H7 (cell line): ENCODE data around the gene SEC14L1. TPM values are rescaled to one million over a fixed set of nuclear protein-coding genes. Genes with fewer than 3 reads are reported as not detected.
"Not testable (repeated sequence)": the region's sequence is repeated elsewhere in the genome, so short reads cannot be mapped to it uniquely, and the experiment has no call there.

Source experiments
- DNase-seq: peaks from one replicate; pipeline ENCODE4 v3.0.0; 2012
- H3K27me3 ChIP-seq: 2 replicates; pipeline ENCODE4 v1.6.0; 2011; ENCODE audit warnings: mild to moderate bottlenecking, low read length; ENCODE audit not compliant: control insufficient read depth, insufficient read depth
- H3K36me3 ChIP-seq: replicated peaks from 2 replicates; pipeline ENCODE4 v1.5.1; 2011; ENCODE audit warnings: low read length; ENCODE audit not compliant: control insufficient read depth, insufficient read depth
- H3K4me3 ChIP-seq: 2 replicates; pipeline ENCODE4 v1.5.1; 2011; ENCODE audit warnings: low read depth, mild to moderate bottlenecking, control low read depth, low read length, moderate library complexity; ENCODE audit not compliant: insufficient read depth
- total RNA-seq: library from RNA; depleted of rRNA; stranded (reverse); fragments of >200 nt; shearing (Covaris generic); gene quantifications from 2 replicates; pipeline ENCODE4 v1.2.3, GENCODE V29; 2014

The SEC14L1 gene
- total RNA-seq, 1 experiment from 2014 or later = 45.9 TPM

DNA sequence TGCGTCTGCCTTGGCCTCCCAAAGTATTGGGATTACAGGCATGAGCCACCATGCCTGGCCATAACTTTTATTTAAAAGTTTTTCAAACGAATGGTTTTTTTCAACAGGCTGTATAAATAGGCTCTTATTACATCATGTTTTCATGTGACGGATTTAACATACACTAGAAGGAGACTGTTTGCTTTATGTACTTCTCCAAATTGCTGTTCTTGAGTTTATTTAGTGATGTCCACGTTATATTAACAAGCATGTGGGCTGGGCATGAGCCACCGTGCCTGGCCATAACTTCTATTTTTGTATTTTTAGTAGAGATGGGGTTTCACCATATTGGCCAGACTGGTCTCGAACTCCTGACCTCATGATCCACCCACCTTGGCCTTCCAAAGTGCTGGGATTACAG is 17.0 kb downstream of the SEC14L1 start:
- H3K4me3 ChIP-seq, H3K27me3 ChIP-seq, DNase-seq, H3K36me3 ChIP-seq: not testable (repeated sequence)

DNA sequence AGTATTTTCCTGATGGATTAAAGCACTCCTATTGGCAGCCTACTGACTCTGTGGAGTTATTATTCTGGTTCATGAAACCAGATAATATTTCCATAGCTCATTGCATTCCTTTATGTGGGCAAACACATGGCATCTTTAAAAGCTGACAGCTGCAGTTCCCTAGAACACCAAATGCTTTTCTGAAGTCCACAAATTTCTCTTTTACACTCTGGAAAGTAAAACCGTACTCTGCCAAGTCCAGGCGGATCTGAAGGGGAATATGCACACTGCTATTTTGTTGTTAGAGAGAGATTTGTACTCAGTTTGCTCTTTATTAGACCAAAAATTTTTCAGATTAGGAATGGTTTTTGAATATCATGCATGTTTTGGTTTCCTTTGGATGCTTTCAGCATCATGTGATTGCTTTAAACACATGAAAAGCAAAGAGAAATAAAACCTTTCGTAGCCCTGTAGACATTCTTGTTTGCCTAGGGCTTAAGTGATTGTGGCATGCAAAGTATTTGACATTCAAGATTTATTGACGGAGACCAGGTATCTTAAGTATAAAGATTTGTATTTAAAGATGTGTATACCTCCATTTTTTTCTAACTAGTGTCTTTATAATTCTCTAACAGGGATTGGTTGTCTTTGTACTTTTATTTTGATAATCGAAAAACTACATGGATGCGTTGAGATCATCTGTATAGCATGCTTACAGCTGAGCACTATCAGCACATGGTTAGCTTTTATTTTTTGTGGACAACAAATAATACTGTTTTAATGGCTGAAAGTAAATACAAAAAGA is 19.5 kb downstream of the SEC14L1 start:
- no peak overlapping the region for H3K4me3 ChIP-seq
- no peaks in the 10 kb centered on the region for H3K36me3 ChIP-seq
- no peaks in the 10 kb centered on the region for H3K27me3 ChIP-seq
- no peak for DNase-seq

DNA sequence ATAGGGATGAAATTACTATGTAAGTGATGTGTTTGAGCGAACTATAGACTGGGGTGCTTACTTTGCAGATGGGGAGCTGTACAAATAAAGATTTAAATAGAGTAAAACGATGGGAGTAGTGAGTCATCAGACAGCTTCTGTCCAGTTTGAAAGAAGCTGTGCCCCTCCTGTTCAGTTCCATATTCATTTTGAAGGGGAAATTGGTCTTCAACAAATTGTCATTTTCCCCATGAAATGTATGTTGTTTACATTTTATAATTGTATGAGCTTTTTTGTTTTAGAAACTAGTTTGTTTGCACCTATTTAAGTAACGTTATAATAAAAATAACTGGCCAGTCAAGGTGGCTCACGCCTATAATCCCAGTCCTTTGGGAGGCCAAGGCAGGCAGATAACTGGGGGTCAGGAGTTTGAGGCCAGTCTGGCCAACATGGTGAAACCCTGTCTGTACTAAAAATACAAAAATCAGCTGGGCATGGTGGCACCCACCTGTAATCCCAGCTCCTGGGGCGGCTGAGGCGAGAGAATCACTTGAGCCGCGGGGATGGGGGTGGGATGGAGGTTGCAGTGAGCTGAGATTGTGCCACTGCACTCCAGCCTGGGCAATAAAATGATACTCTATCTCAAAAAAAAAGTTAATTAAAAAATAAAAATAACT is 20.2 kb downstream of the SEC14L1 start:
- H3K27me3 ChIP-seq = no peaks in the 10 kb centered on the region

DNA sequence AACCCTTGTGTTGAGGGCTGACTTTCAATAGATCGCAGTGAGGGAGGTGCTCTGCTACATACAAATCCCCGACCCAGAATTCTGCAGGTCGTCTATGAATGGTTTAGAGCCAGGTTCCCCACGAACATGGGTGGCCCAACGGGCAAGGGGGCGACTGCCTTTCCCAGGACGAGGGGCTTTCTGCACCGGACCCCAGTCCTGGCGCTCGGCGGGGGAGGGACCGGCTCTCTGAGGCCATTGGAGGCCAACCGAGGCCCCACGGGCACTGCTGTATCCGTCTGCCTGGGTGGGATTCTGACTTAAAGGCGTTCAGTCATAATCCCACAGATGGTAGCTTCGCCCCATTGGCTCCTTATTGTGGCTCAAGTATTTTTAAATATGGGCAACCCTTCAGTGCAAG is 21.2 kb downstream of the SEC14L1 start:
- no peak overlapping the region for H3K4me3 ChIP-seq
- H3K27me3 ChIP-seq = no peaks in the 10 kb centered on the region
- DNase-seq = no peak
- H3K36me3 ChIP-seq = no peaks in the 10 kb centered on the region

More for the DNA sequence above, 20.2 kb downstream of the SEC14L1 start:
- H3K36me3 ChIP-seq = no peaks in the 10 kb centered on the region
- DNase-seq = no peak
- no peak overlapping the region for H3K4me3 ChIP-seq

DNA sequence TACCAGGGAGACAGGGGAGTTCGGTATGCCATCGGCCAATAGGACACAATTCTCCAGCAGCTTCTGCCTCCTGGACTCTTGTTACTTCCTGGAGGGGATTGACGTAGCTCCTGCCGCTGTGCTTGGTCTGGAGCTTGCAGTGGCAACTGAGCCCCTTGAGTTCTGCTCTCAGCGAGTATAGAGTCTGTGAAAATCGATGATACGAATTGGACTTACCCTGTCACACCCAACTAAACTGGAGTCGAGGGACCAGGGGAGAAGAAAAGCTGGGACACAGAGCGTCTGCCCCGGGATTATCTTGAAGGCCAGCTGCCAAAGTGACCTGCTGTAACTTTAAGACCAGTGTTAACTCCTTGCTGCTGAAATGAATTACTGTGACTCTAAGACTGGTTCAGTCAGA is 22.2 kb downstream of the SEC14L1 start:
- H3K36me3 ChIP-seq = no peaks in the 10 kb centered on the region
- no peak for DNase-seq
- H3K27me3 ChIP-seq = no peaks in the 10 kb centered on the region
- no peak overlapping the region for H3K4me3 ChIP-seq

DNA sequence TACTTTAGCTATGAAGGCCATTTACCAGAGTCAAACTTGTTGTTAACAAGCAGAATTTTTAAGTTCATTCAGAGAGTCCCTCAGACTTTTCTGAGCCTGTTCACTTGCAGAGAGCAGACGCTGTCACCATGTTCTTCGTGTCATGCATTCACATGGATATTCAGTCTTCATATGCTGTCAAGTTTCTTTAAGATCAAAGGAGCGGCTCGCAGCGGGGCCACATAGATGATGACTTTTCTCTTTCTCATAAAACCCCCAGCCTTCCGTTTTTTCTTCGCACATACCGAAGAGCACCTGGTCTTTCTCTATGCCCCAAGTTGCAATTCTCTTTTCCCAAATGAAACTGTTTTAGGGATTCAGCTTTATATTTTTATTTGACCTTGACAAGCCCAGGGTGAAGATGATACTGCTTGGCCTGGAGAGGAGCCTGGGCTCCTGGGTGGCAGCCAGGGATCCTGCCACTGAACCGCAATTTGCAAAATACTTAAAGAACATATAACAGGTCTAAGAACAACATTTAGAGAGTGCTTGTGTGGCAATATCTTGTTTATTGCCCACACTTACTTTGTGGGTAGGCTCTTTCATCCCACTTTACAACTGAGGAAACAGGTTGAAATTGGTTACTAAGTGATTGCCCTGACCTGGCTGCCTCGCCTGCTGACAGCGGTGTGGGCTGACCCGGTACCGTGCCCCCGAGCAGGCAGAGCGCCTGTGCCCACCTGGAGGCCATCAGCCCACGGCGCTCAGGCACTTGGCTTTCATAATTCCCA is 22.9 kb downstream of the SEC14L1 start:
- Histone ChIP-seq H3K4me3 (no peak overlapping the region), H3K36me3 (no peaks in the 10 kb centered on the region)
- no peak for DNase-seq

DNA sequence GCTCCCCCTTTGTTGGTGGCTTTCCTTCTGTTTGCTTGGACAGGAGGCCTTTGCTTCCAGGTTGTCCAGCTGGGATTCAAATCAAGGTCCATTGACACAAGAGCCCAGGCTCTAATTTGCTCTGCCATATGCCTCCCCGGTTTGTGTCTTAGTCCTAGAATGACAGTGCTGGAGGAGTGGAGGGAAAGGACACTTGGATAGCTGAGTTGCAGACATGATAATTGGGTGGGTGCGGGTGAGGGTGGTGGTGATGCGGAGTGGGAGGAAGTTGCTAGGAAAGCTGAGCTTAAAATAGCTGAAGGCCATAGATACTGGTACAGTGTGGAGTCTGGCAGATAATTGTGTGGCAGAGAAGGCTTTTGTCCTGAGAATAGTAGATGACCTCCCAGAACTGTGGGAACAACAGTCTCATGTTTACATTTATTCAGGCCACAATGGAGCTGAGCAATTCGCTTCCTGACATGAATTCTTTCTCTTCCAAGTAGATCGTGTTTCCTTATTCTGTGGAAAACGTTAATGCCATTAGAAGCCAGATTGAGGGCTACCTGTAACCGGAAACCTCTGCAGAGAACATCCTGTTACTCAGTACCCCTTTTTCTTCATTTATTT is 23.8 kb downstream of the SEC14L1 start:
- Histone ChIP-seq H3K4me3 (no peak overlapping the region), H3K36me3 (no peaks in the 10 kb centered on the region), H3K27me3 (no peaks in the 10 kb centered on the region)
- no peak for DNase-seq

More for the DNA sequence above, 22.9 kb downstream of the SEC14L1 start:
- H3K27me3 ChIP-seq = no peaks in the 10 kb centered on the region

DNA sequence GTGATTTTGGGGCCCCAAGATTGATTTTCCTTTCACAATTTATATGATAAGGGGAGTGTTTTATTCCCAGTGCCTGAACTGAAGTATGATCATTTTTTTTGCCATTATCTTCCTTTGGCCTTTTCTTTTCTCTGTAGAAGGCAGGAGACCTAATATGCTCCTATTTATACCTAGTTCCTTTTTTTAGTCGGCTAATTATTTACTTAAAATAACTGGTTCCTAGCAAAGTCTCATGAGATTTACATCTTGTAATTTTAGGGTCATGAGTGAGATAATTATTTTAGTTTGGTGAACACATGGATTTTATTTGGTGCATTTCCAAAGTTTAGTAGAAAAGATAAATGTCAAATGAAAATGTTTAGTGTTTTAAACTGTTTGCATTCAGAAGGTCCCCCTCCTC is 24.8 kb downstream of the SEC14L1 start:
- Histone ChIP-seq H3K4me3 (no peak overlapping the region), H3K27me3 (no peaks in the 10 kb centered on the region), H3K36me3 (no peaks in the 10 kb centered on the region)
- DNase-seq = no peak

DNA sequence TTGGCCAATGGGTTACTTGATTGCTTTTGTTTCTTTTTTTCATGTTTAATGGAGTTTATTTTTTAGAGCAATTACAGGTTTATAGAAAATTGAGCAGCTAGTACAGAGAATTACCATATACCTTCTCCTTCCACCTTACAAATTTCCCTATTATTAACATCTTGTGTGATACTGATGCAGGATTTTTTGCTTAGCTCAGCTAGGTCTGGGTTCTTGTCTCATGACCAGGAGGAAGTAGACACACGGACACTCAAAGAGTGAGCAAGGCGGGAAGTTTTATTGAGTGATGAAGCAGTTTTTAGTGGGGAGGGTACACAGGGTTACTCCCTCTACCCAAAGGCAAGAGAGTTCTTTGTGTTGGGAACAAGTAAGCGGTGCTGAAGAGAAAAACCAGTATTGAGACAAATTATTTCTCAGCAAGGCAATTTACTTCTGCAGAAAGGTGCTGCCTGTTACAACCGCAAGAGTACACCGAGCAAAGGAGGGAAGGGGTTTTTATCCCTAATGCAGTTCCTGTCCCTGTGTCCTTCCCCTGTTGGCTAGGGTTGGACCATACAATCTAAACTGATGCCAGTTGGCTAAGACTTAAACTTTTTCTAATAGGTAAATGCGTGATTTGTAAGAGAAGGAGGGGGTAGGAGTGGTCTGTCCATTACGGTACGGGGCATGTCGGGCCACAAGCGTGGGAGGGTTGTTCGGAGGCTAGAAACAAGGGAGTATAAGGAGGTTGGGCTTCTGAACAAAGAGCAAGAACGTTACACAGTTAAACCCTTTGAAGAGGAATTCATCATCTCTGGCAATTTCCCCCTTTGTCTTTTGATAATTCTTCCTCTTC is 26.9 kb downstream of the SEC14L1 start:
- DNase-seq = no peak
- Histone ChIP-seq H3K27me3 (no peaks in the 10 kb centered on the region), H3K36me3 (no peaks in the 10 kb centered on the region), H3K4me3 (no peak overlapping the region)

DNA sequence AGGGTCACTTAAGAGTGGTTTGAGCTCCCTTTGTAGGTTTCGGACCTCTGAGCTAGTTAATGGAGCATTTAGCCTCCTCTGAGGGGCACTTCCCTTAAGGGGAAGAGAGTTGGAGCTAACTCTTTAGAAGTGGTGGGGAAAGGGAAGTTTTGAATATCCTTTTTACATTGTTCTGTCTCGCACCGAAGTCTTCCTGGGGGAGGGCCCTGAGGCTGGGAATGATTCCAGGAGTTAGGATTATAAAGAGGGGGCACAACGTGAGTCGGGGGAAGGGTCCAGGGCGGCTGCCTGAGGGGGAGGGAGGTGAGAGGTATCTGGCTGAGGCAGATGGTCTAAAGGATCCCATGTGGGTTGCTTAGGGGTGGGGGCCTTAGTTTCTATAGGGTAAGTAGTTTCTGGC is 32.3 kb downstream of the SEC14L1 start:
- no peak for DNase-seq
- Histone ChIP-seq H3K4me3 (no peak overlapping the region), H3K27me3 (no peaks in the 10 kb centered on the region), H3K36me3 (no peaks in the 10 kb centered on the region)

DNA sequence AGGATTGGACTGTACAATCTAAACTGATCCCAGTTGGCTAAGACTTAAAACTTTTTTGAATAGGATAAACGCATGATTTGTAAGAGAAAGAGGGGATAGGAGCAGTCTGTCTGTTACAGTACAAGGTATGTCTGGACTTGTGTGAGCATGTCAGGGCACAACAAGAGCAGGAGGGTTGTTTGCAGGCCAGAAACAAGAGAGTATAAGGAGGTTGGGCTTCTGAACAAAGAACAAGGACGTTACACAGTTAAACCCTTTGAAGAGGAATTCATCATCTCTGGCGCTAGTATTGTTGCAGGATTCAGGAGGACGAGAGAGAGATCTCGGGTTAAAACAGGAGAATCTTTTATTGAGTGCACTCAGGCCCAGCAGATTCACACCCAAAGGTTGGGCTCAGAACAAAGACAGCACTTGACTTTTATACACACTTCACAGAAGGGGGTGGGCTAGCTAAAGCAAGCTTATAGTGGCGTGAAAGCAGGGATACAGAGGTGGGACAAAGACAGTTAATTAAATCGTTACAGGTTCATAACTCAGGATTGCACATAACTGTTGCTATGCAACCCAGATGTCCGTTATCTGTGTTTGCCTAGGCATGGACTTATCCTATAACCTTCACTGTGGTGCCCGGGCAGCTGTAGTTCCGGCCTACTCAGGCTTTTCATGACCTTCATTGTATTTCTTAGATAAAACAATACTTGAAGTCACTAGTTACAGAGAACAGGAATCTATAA is 34.3 kb downstream of the SEC14L1 start:
- DNase-seq = no peak
- Histone ChIP-seq H3K4me3 (no peak overlapping the region), H3K36me3 (no peaks in the 10 kb centered on the region), H3K27me3 (no peaks in the 10 kb centered on the region)

DNA sequence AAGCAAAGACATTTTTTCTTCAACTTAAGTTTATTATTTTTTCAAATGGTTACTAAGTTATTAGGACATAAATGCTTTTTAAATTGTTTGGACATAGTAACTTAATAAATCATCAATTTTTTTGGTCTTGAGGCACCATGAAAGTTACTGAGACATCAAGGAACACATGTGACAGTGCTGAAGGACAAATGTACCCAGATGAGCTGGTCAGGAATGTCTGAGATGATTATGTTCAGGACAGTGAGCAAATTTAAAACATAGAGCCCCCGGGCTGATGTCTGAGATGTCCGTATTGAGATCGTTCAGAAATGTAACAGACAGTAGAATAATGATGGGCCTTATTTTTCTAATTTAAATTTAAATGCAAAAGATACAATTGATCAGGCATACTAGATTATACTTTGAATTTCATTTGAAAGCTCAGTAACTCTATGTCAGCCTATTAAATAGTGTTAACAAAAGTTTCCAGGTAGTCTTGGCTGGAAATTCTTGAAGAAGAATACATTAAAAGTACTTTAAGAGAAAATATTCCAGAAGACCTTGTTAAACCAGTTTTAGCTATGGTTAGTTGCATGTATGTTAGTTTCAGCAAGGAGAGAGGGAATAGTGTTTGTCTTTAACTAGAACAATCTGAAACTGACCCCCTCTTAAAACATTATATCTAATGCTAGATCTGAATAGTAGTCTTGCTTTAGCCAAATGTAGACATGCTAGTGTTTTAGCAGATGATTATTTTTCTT is 36.4 kb downstream of the SEC14L1 start:
- H3K36me3 ChIP-seq = no peaks in the 10 kb centered on the region
- no peak overlapping the region for H3K4me3 ChIP-seq
- H3K27me3 ChIP-seq = no peaks in the 10 kb centered on the region
- DNase-seq = no peak

DNA sequence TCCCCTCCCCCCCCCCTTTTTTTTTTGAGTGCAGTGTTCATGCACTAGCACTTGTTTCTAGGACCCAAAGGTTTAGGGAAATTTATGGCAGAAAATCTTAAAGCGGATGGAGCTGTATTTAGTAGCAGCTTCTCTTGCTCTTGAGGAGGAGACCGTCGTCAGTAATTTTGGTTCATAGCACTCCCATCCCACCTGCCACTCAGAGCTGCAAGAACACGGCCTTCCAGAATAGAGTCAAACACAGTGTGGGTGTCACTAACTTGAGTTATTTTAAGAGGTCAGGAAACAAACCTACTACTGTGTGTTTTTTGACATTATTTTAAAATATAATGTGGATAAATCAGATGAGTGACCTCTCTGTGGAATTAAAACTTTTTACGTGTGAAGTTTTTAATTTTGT is 37.3 kb downstream of the SEC14L1 start:
- no peaks in the 10 kb centered on the region for H3K27me3 ChIP-seq
- H3K4me3 ChIP-seq = no peak overlapping the region
- DNase-seq = no peak
- H3K36me3 ChIP-seq = no peaks in the 10 kb centered on the region; the same call in 1 of the 2 replicates
